Lower leg skin (tissue), 4 donors: ENCODE data around the gene ZSCAN5A. TPM values are rescaled to one million over a fixed set of nuclear protein-coding genes. Genes with fewer than 3 reads are reported as not detected.

Experiments
- DNase-seq, 2 donors: peaks; one replicate each; pipeline ENCODE4 v3.0.0-alpha.2; 2019; ENCODE audit warnings: low spot score in 2 of 2
- H3K4me3 ChIP-seq: fragments of 200-600 bp; sonication (generic); 2 replicates; pipeline ENCODE4 v1.5.1; 2017; ENCODE audit warnings: mild to moderate bottlenecking, low read depth; ENCODE audit not compliant: poor library complexity, severe bottlenecking
- POLR2A ChIP-seq, 2 donors: fragments of 450-650 bp; IDR thresholded peaks; one replicate each; pipeline ENCODE4 v1.6.1; 2016 to 2017; ENCODE audit warnings: antibody characterized with exemption in 2 of 2, mild to moderate bottlenecking in 1 of 2, moderate library complexity in 1 of 2
- WGBS, 2 donors: methylation state at CpG; one replicate each; pipeline ENCODE4 v1.1.5; 2018; 5-methylcytosine and 5-hydroxymethylcytosine counted together
- intact Hi-C: fragments of 100-400 bp; cut with DNase I; formaldehyde crosslinking; loops from one replicate; pipeline ENCODE4 v1.15.0; 2023; ENCODE audit warnings: low total_unique reads
- total RNA-seq, 4 donors: library from RNA; depleted of rRNA; stranded (reverse); fragments of >200 nt; gene quantifications; one replicate each; pipeline ENCODE4 v1.1.0, GENCODE V29; 2016
- TF ChIP-seq, protein P1 (sequence below), 3 donors: fragments of 450-650 bp; IDR thresholded peaks; one replicate each; pipeline ENCODE4 v1.5.1; 2016; ENCODE audit warnings: antibody characterized with exemption in 3 of 3, mild to moderate bottlenecking in 3 of 3, moderate library complexity in 2 of 3

ZSCAN5A gene
- total RNA-seq, 4 donors from 2014 or later, result 2.4 to 7.6 (median 4.9) TPM

DNA sequence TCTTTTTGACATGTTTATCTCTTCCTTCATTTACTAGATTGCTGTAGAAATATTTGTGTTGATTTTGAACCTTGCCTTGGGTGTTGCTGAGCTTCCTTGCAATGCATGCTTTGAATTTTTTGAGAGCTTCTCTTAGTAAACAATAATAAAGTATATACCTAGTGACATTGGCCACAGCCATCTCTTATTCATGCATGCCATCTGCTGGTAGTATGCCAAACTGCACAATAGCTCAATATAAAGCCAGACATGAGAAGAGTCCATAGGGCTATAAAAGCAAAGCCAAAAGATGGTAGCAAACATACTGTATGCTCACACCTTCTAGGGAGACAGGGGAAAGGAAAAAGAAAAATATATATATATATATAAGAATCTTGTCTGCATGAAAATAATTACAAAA lies 18.9 kb upstream of the ZSCAN5A start:
- H3K4me3 ChIP-seq, result no peak overlapping the region
- intact Hi-C loops, result no loop called here
- no peak for DNase-seq
- no peak for TF ChIP-seq POLR2A (IDR thresholded peaks at IDR 0.05)
- TF ChIP-seq, protein P1, sequence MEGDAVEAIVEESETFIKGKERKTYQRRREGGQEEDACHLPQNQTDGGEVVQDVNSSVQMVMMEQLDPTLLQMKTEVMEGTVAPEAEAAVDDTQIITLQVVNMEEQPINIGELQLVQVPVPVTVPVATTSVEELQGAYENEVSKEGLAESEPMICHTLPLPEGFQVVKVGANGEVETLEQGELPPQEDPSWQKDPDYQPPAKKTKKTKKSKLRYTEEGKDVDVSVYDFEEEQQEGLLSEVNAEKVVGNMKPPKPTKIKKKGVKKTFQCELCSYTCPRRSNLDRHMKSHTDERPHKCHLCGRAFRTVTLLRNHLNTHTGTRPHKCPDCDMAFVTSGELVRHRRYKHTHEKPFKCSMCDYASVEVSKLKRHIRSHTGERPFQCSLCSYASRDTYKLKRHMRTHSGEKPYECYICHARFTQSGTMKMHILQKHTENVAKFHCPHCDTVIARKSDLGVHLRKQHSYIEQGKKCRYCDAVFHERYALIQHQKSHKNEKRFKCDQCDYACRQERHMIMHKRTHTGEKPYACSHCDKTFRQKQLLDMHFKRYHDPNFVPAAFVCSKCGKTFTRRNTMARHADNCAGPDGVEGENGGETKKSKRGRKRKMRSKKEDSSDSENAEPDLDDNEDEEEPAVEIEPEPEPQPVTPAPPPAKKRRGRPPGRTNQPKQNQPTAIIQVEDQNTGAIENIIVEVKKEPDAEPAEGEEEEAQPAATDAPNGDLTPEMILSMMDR (IDR thresholded peaks at IDR 0.05), result no peak

DNA sequence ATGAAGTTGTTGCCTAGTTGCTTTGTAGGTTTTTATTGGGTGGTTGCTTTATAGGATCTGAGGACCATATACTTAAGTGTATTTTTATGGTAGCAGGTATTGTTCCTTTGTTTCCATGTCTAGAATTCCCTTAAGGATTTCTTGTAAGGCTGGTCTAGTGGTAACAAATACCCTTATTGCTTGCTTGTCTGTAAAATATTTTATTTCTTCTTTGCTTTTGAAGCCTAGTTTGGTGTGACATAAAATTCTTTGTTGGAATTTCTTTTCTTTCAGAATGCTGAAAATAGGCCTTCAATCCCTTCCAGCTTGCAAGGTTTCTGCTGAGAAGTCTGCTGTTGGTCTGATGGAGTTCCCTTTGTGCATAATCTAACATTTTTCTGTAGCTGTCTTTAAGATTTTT lies 18.1 kb upstream of the ZSCAN5A start:
- H3K4me3 ChIP-seq, result no peak overlapping the region
- DNase-seq, result no peak
- intact Hi-C loops, result no loop called here
- TF ChIP-seq POLR2A (IDR thresholded peaks at IDR 0.05), result no peak
- TF ChIP-seq, protein P1 (IDR thresholded peaks at IDR 0.05), result no peak

DNA sequence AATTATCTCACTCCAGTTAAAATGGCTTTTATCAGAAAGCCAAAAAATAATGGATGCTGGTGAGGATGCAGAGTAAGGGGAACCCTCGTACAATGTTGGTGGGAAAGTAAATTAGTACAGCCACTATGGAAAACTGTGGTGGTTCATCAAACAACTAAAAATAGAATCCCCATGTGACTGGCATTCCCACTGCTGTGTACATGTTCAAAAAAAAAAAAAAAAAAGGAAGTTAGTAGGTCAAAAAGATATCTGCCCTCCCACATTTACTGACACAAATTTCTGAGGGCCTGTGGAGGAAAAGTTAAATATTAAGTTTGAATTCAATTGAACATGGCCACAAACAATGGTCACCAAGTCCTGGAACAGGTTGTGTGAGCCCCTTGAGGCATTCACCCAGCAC lies 9.8 kb upstream of the ZSCAN5A start:
- DNase-seq, result no peak
- TF ChIP-seq POLR2A (IDR thresholded peaks at IDR 0.05), result no peak
- TF ChIP-seq, protein P1 (IDR thresholded peaks at IDR 0.05), result no peak
- 63 to 71% methylated on average over 1 of the region's 1 CpG for WGBS, 2 donors
- H3K4me3 ChIP-seq, result no peak overlapping the region
- intact Hi-C loops, result no loop called here

DNA sequence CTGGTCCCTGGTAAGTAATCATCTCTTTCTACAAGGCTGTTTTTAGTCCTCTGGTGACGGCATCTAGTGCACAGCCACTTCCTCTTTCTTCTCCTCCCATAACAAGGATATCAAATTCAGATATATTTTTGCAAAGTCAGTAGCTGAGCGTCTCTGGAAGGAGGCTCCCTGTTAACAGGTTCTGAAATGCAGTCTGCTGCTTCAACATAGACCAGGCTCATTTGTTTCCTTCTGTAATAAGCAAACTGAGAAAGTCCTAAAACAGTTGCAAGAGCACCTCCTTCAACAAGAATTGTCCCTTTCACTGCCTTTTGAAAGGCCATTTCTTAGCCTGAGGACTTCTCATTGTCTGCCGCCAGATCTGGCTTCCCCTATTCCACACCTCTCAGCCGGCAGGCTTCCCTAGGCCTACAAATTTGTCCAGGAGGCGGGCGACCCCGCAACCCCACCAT lies 7.4 kb upstream of the ZSCAN5A start:
- DNase-seq, result no peak
- TF ChIP-seq, protein P1 (IDR thresholded peaks at IDR 0.05), result no peak
- TF ChIP-seq POLR2A (IDR thresholded peaks at IDR 0.05), result no peak
- intact Hi-C loops, result no loop called here

DNA sequence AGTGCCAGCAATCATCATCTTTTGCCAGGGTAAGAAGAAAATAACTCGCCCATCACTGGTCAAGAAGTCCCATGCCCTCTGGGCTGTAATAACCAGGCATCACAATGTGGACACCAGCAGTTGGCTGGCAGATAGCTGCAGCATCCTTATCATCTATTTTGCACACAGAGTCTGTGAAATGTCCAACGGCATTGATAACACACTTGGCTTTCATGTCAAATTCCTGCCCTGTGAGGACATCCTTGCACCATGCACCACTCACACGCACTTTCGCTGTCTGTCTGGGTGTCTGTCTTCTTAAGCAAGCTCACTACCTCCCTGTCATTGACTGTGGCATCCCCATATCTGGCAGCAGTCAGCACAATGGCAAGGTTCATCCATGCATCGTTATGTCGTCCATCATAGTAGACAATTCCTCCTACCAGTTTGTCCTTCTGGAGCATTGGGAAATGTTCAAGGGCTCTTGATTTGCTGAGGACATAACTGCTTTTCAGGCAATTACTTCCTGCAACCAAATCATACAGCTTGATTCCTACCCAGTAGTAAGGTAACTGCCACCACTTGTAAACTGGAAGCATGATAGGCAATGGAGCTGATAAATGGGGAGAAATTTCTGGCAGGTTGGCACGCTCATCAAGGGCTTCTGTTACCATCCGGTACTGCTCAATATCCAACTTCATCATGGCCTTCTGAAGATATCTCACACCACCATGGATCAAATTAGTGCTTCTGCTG lies 6.8 kb upstream of the ZSCAN5A start:
- no peak for DNase-seq
- intact Hi-C loops, result no loop called here
- TF ChIP-seq, protein P1 (IDR thresholded peaks at IDR 0.05), result no peak
- TF ChIP-seq POLR2A (IDR thresholded peaks at IDR 0.05), result no peak
- H3K4me3 ChIP-seq, result no peak overlapping the region
- 80 to 85% methylated on average over 8 of the region's 8 CpGs for WGBS, 2 donors

More for the DNA sequence above, 7.4 kb upstream of the ZSCAN5A start:
- H3K4me3 ChIP-seq, result no peak overlapping the region
- 64 to 68% methylated on average over 7 of the region's 7 CpGs for WGBS, 2 donors

DNA sequence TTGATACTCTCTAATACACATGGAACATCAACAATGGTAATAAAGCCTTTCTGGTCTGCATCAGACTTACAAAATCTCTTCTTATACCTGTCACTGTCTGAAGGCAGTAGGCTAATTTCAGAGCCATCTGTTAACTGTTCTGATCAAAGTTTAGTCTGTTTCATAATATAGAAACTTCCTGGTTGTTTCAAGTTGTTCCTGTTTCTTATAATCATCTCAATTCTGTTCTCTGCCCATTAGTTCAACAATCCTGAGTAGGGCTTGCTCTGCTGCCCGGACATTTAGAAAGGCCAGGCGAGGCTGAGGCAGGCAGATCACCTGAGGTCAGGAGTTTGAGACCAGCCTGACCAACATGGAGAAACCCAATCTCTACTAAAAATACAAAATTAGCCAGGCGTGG lies 5.4 kb upstream of the ZSCAN5A start:
- DNase-seq, result no peak
- 74 to 87% methylated on average over 3 of the region's 3 CpGs for WGBS, 2 donors
- TF ChIP-seq, protein P1 (IDR thresholded peaks at IDR 0.05), result no peak
- no peak for TF ChIP-seq POLR2A (IDR thresholded peaks at IDR 0.05)
- no peak overlapping the region for H3K4me3 ChIP-seq
- intact Hi-C loops, result no loop called here
